ENCODE data around the gene SPATS2.

The SPATS2 gene

DNA sequence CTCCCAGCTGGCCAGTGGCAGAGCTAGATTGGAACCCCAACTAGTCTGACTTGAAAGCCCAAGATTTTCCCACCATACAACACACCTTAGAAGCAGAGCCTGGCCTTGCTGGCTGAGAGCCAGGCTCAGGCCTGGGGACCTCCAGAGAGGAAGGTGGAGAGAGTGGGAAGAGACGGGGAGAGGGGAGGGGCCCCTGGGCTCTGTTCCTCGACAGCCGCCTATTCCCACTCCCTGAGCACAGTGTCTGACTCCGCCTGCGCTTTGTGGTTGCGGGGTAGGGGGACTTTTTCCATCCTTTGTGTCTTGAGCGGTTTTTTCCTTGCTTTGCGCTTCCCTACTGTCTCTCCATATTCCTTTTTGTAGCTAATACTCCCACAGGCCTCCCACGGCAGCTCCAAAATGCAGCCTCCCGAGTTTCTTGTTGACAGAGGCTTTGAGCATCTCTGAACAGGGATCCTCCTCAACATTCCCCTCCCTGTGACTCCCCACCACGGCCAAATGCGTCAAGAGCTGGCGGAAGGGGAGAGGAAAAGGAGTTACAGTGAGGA, 167.5 kb downstream of the SPATS2 start:
- no peak for DNase-seq
- no peaks in the 10 kb centered on the region for H3K36me3 Mint-ChIP-seq (ENCODE audit: low read depth)
- H3K27me3 Mint-ChIP-seq: peaks cover 30% of the 10 kb centered on the region
- no peak overlapping the region for H3K4me3 Mint-ChIP-seq
- ATAC-seq: no peak
- H3K4me1 Mint-ChIP-seq: peaks cover 14% of the 10 kb centered on the region
- no peak overlapping the region for H3K27ac Mint-ChIP-seq
- no peaks in the 10 kb centered on the region for H3K9me3 Mint-ChIP-seq

GRCh38 chr12:49535921-49536525, 168.8 kb downstream of the SPATS2 start:
- Mint-ChIP-seq H3K36me3 (ENCODE audit: low read depth) (no peaks in the 10 kb centered on the region), H3K4me1 (peaks cover 17% of the 10 kb centered on the region), H3K9me3 (no peaks in the 10 kb centered on the region), H3K4me3 (no peak overlapping the region), H3K27me3 (peaks cover 39% of the 10 kb centered on the region), H3K27ac (no peak overlapping the region)
- DNase-seq (no peak), ATAC-seq (no peak)

GRCh38 chr12:49536526-49537071, 169.3 kb downstream of the SPATS2 start:
- DNase-seq (no peak), ATAC-seq (no peak)
- H3K27ac Mint-ChIP-seq: no peak overlapping the region
- H3K4me3 Mint-ChIP-seq: no peak overlapping the region
- H3K36me3 Mint-ChIP-seq (ENCODE audit: low read depth): no peaks in the 10 kb centered on the region
- H3K27me3 Mint-ChIP-seq: peaks cover 39% of the 10 kb centered on the region
- H3K4me1 Mint-ChIP-seq: peaks cover 20% of the 10 kb centered on the region
- no peaks in the 10 kb centered on the region for H3K9me3 Mint-ChIP-seq

- no peak overlapping the region for H3K27ac Mint-ChIP-seq
- H3K36me3 Mint-ChIP-seq (ENCODE audit: low read depth): no peaks in the 10 kb centered on the region
- peaks cover 39% of the 10 kb centered on the region for H3K27me3 Mint-ChIP-seq
- H3K4me3 Mint-ChIP-seq: peak overlapping the region; percentile 67
- DNase-seq (no peak), ATAC-seq (no peak)
- no peaks in the 10 kb centered on the region for H3K9me3 Mint-ChIP-seq
- peaks cover 20% of the 10 kb centered on the region for H3K4me1 Mint-ChIP-seq
These were observed 170.0 kb downstream of the SPATS2 start for GRCh38 chr12:49537231-49537751.

DNA sequence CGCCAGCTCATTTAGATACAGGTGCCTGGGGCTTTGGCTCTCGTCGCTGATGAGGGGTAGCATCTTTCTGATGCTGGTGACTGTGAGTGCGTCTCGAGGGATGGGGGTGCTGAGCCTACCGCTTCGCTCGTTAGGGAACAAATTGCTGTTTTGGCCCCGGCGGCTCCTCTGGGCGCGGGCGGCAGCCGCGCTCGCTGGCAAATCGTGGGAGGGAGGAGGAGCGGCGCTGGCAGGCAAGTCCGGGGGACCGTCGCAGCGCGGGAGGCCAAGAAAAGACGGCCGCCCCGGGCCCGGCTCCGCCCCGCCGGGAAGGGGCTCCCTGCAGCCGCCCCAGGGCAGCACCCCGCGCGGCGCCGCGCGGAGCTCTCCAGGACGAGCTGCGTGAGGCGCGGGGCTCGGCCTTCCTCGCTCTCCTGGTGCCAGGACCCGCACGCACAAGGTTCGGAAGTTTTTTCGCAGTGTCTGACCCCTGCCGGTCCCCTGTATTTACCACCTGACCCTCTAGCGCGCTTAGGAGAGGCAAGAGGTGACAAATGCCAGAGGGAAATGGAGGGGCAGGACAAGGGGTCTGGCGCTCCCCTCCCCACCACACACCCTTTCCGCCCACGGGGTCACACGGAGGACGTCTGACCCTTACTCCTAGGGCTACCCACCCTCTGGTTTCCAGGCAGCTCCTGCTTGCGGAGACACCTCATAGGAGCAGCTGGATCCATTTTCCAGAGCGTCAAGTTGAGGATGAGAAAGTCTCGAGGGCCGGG, 170.7 kb downstream of the SPATS2 start:
- no peak overlapping the region for H3K27ac Mint-ChIP-seq
- DNase-seq (peak; percentile 37), ATAC-seq (peak; percentile 15)
- no peaks in the 10 kb centered on the region for H3K36me3 Mint-ChIP-seq (ENCODE audit: low read depth)
- H3K9me3 Mint-ChIP-seq: no peaks in the 10 kb centered on the region
- peaks cover 20% of the 10 kb centered on the region for H3K4me1 Mint-ChIP-seq
- peaks cover 39% of the 10 kb centered on the region for H3K27me3 Mint-ChIP-seq
- peak overlapping the region; percentile 67 for H3K4me3 Mint-ChIP-seq

DNA sequence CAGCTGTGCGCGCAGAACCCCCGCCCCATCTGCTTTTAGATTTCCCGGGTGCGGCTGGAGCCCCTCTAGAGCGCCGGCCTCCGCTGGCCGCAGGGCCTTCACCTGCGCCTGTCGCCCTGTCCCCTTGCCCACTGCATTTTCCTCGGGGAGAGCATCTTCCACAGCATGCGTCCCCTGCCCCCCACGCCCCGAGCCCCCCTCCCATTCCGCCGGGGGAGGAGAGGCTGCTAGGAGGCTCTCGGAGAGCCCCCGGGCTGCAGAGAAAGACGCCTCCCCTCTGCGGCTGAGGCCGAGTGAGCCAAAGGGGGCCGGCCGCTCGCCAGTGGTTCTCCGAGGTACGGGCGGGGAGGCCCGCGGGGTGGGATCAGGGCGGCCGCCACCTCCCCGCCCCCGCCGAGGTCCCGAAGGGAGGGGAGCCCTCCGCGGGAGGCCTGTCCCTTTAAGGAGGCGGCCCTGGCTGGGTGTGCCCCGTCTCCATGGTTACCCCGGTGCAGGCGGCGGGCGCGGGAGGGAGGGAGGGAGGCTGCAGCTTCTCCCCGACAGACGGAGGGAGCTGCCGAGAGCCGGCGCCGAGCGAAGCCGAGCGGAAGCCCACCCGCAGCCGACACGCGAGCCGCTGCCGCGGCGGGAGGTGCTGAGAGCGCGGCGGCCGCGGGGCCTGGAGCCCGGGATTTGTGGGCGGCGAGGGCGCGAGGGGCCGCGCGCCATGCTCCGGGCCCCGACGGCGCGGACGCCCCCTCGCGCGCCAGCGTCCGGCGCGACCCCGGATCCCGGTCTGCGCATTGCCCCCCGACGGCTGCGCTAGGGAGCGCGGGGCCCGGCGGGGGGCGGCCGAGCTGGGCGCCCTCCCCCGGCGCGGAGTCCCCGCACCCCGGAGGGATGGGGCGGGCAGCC, 171.5 kb downstream of the SPATS2 start, which contains the start of gene KCNH3:
KCNH3 (plus strand) TSS at position 521 of the 894 bp plus-strand sequence. CDS start 387 bp downstream, outside the sequence.
- ATAC-seq: peak; percentile 80
- no peaks in the 10 kb centered on the region for H3K36me3 Mint-ChIP-seq (ENCODE audit: low read depth)
- peak; percentile 83 for DNase-seq
- H3K9me3 Mint-ChIP-seq: no peaks in the 10 kb centered on the region
- H3K4me1 Mint-ChIP-seq: peaks cover 25% of the 10 kb centered on the region
- no peak within 1 kb of the TSS for H3K27ac Mint-ChIP-seq
- peaks cover 41% of the 10 kb centered on the region for H3K27me3 Mint-ChIP-seq
- H3K4me3 Mint-ChIP-seq: peak within 1 kb of the TSS; percentile 67

GRCh38 chr12:49539406-49540228, 172.4 kb downstream of the SPATS2 start:
- peak overlapping the region; percentile 24 for H3K4me3 Mint-ChIP-seq
- no peak overlapping the region for H3K27ac Mint-ChIP-seq
- H3K4me1 Mint-ChIP-seq: peaks cover 25% of the 10 kb centered on the region
- DNase-seq (no peak), ATAC-seq (no peak)
- no peaks in the 10 kb centered on the region for H3K9me3 Mint-ChIP-seq
- no peaks in the 10 kb centered on the region for H3K36me3 Mint-ChIP-seq (ENCODE audit: low read depth)
- peaks cover 42% of the 10 kb centered on the region for H3K27me3 Mint-ChIP-seq

DNA sequence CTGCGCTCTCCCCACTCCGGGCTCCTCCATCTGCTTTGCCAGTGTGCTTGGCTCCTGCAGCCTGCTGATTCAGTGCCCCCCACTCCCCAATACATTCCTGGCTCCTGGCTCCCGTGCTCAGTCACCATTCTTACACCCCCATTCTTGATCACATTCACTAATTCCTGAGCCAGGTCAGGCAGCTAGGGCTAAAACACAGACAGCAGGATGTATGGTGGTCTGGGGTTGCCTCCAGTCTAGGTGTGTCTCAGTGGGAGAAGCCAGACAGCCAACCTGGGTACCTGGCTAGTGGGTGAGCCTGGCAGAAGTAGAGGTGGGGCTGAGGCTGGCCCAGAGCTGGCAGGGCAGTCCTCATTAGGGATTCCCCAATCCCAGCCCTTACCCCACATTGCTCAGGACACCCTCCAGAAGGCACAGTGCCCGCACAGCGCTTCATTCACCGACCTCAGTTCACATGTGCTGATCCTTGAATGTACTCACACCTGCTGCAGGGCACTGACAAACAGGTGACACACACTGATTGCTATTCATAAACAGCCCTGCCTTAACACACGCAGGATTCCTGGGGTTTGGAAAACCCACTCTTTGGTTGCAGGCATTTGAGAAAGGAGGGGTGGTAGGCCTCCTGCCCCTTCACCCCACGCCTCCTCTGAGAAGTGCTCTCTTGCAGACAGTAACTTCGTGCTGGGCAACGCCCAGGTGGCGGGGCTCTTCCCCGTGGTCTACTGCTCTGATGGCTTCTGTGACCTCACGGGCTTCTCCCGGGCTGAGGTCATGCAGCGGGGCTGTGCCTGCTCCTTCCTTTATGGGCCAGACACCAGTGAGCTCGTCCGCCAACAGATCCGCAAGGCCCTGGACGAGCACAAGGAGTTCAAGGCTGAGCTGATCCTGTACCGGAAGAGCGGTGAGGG, 173.2 kb downstream of the SPATS2 start:
- H3K27ac Mint-ChIP-seq: no peak overlapping the region
- peak overlapping the region; percentile 6 for H3K4me3 Mint-ChIP-seq
- no peaks in the 10 kb centered on the region for H3K9me3 Mint-ChIP-seq
- DNase-seq: no peak
- no peaks in the 10 kb centered on the region for H3K36me3 Mint-ChIP-seq (ENCODE audit: low read depth)
- no peak for ATAC-seq
- H3K4me1 Mint-ChIP-seq: peaks cover 30% of the 10 kb centered on the region
- H3K27me3 Mint-ChIP-seq: peaks cover 38% of the 10 kb centered on the region

GRCh38 chr12:49541140-49541861, 174.0 kb downstream of the SPATS2 start:
- ATAC-seq: no peak
- no peak overlapping the region for H3K4me3 Mint-ChIP-seq
- H3K9me3 Mint-ChIP-seq: no peaks in the 10 kb centered on the region
- H3K27me3 Mint-ChIP-seq: peaks cover 33% of the 10 kb centered on the region
- H3K27ac Mint-ChIP-seq: no peak overlapping the region
- DNase-seq: no peak
- peaks cover 30% of the 10 kb centered on the region for H3K4me1 Mint-ChIP-seq
- no peaks in the 10 kb centered on the region for H3K36me3 Mint-ChIP-seq (ENCODE audit: low read depth)

GRCh38 chr12:49541911-49542505, 174.7 kb downstream of the SPATS2 start:
- DNase-seq (no peak), ATAC-seq (no peak)
- H3K9me3 Mint-ChIP-seq: no peaks in the 10 kb centered on the region
- H3K4me3 Mint-ChIP-seq: no peak overlapping the region
- peaks cover 30% of the 10 kb centered on the region for H3K27me3 Mint-ChIP-seq
- H3K27ac Mint-ChIP-seq: no peak overlapping the region
- peaks cover 28% of the 10 kb centered on the region for H3K4me1 Mint-ChIP-seq
- no peaks in the 10 kb centered on the region for H3K36me3 Mint-ChIP-seq (ENCODE audit: low read depth)

DNA sequence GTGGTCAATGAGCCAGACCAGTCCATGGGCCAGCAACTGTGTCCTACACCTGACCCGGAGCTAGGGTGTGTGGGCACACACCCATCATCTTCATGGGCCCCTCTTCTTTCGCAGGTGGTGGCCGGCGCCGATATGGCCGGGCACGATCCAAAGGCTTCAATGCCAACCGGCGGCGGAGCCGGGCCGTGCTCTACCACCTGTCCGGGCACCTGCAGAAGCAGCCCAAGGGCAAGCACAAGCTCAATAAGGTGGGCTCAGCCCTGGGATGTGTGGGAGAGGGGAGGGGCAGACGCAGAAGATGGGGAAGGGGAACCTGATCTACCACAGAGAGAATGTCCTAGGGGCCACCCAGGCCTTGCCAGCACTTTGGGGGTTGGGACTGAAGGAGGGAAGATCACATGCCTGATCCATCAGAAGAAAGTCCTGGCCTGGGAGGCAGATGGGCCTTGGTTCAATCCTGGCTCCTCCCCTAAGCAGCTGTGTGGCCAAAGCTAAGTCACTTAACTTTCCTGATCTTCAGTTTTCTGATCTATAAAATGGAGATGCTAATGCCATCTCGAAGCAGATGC, 175.4 kb downstream of the SPATS2 start:
- Mint-ChIP-seq H3K36me3 (ENCODE audit: low read depth) (no peaks in the 10 kb centered on the region), H3K4me3 (no peak overlapping the region), H3K9me3 (no peaks in the 10 kb centered on the region), H3K27me3 (peaks cover 29% of the 10 kb centered on the region), H3K4me1 (peaks cover 26% of the 10 kb centered on the region), H3K27ac (no peak overlapping the region)
- DNase-seq (no peak), ATAC-seq (no peak)

Data from activated naive CD8-positive, alpha-beta T cell treated with anti-CD3 and anti-CD28 coated beads, Interleukin-2, amount 50 U/mL, for 24 hours (primary cell).